H9 (cell line): ENCODE measurements around the gene XIRP1. TPM values are rescaled to one million over a fixed set of nuclear protein-coding genes. Genes with fewer than 3 reads are reported as not detected.
"Not testable (repeated sequence)": the region's sequence is repeated elsewhere in the genome, so short reads cannot be mapped to it uniquely, and the experiment has no call there.

Source experiments
- DNase-seq: peaks from one replicate; pipeline ENCODE4 v3.0.0-alpha.2; 2017
- H2AFZ ChIP-seq: one replicate; pipeline ENCODE4 v1.6.1; 2013; ENCODE audit warnings: mild to moderate bottlenecking, low read length, control low read depth, moderate library complexity
- H2AK5ac ChIP-seq: 2 replicates; pipeline ENCODE4 v1.6.1; 2013; ENCODE audit warnings: low read length, control low read depth, mixed read lengths; ENCODE audit not compliant: insufficient read length
- H2BK120ac ChIP-seq: one replicate; pipeline ENCODE4 v1.6.1; 2013; ENCODE audit warnings: low read depth, mild to moderate bottlenecking, low read length, control low read depth, inconsistent platforms; ENCODE audit not compliant: poor library complexity, severe bottlenecking
- H2BK12ac ChIP-seq: 2 replicates; pipeline ENCODE4 v1.6.1; 2013; ENCODE audit warnings: low read length, control low read depth, mixed read lengths, low read depth; ENCODE audit not compliant: insufficient read length
- H2BK15ac ChIP-seq: 2 replicates; pipeline ENCODE4 v1.6.1; 2013; ENCODE audit warnings: low read depth, low read length, control low read depth
- H2BK20ac ChIP-seq: one replicate; pipeline ENCODE4 v1.6.1; 2013; ENCODE audit warnings: low read depth, mild to moderate bottlenecking, low read length, control low read depth, inconsistent platforms; ENCODE audit not compliant: poor library complexity, severe bottlenecking
- H2BK5ac ChIP-seq: 2 replicates; pipeline ENCODE4 v1.6.1; 2013; ENCODE audit warnings: low read length, control low read depth, mixed read lengths; ENCODE audit not compliant: insufficient read length
- H3K14ac ChIP-seq: 2 replicates; pipeline ENCODE4 v1.6.1; 2013; ENCODE audit warnings: low read length, control low read depth; ENCODE audit not compliant: insufficient read depth
- H3K18ac ChIP-seq: 2 replicates; pipeline ENCODE4 v1.6.1; 2013; ENCODE audit warnings: low read depth, mild to moderate bottlenecking, mixed read lengths, low read length, control low read depth; ENCODE audit not compliant: insufficient read length
- H3K23ac ChIP-seq: 2 replicates; pipeline ENCODE4 v1.6.1; 2013; ENCODE audit warnings: low read length, control low read depth, mixed read lengths, low read depth; ENCODE audit not compliant: insufficient read length
- H3K23me2 ChIP-seq: 2 replicates; pipeline ENCODE4 v1.6.1; 2013; ENCODE audit warnings: low read depth, mild to moderate bottlenecking, mixed read lengths, low read length, control low read depth; ENCODE audit not compliant: insufficient read length, poor library complexity, severe bottlenecking
- H3K27ac ChIP-seq: 2 replicates; pipeline ENCODE4 v1.5.1; 2013; ENCODE audit warnings: low read length, control low read depth, mixed read lengths, low read depth; ENCODE audit not compliant: insufficient read length
- H3K27me3 ChIP-seq: 2 replicates; pipeline ENCODE4 v1.6.1; 2013; ENCODE audit warnings: low read length, control low read depth, inconsistent platforms; ENCODE audit not compliant: insufficient read depth
- H3K4ac ChIP-seq: 2 replicates; pipeline ENCODE4 v1.6.1; 2013; ENCODE audit warnings: low read depth, mild to moderate bottlenecking, control low read depth, inconsistent platforms, low read length, moderate library complexity
- H3K4me1 ChIP-seq: 2 replicates; pipeline ENCODE4 v1.6.1; 2013; ENCODE audit warnings: low read length, control low read depth, inconsistent platforms; ENCODE audit not compliant: insufficient read depth
- H3K4me2 ChIP-seq: 2 replicates; pipeline ENCODE4 v1.6.1; 2013; ENCODE audit warnings: low read length, control low read depth, mixed read lengths; ENCODE audit not compliant: insufficient read length, insufficient read depth
- H3K56ac ChIP-seq: 2 replicates; pipeline ENCODE4 v1.6.1; 2013; ENCODE audit warnings: low read depth, mild to moderate bottlenecking, mixed read lengths, low read length, control low read depth; ENCODE audit not compliant: insufficient read length
- H3K79me1 ChIP-seq: 2 replicates; pipeline ENCODE4 v1.6.1; 2013; ENCODE audit warnings: low read depth, mild to moderate bottlenecking, moderate library complexity, low read length, control low read depth, inconsistent platforms; ENCODE audit not compliant: insufficient read depth, poor library complexity, severe bottlenecking
- H3K79me2 ChIP-seq: 2 replicates; pipeline ENCODE4 v1.6.1; 2013; ENCODE audit warnings: low read length, control low read depth, inconsistent platforms; ENCODE audit not compliant: insufficient read depth
- H3K9ac ChIP-seq: 2 replicates; pipeline ENCODE4 v1.6.1; 2013; ENCODE audit warnings: low read length, control low read depth, mixed read lengths; ENCODE audit not compliant: insufficient read length; ENCODE audit errors: extremely low read depth
- H3K9me3 ChIP-seq: one replicate; pipeline ENCODE4 v1.6.1; 2013; ENCODE audit warnings: low read depth, low read length, inconsistent platforms; ENCODE audit not compliant: control insufficient read depth
- H3T11ph ChIP-seq: one replicate; pipeline ENCODE4 v1.6.1; 2013; ENCODE audit warnings: mild to moderate bottlenecking, low read length, control low read depth, inconsistent platforms
- H4K20me1 ChIP-seq: one replicate; pipeline ENCODE4 v1.6.1; 2013; ENCODE audit not compliant: control insufficient read depth, insufficient read length, insufficient read depth
- H4K5ac ChIP-seq: 2 replicates; pipeline ENCODE4 v1.6.1; 2013; ENCODE audit warnings: low read depth, mild to moderate bottlenecking, mixed read lengths, low read length, control low read depth; ENCODE audit not compliant: insufficient read length
- H4K8ac ChIP-seq: replicated peaks from 2 replicates; pipeline ENCODE4 v1.6.1; 2013; ENCODE audit warnings: low read length, control low read depth, mixed read lengths, low read depth; ENCODE audit not compliant: insufficient read length
- H4K91ac ChIP-seq: 2 replicates; pipeline ENCODE4 v1.6.1; 2013; ENCODE audit warnings: low read depth, mild to moderate bottlenecking, moderate library complexity, mixed read lengths, low read length, control low read depth; ENCODE audit not compliant: insufficient read length
- H3K27ac Mint-ChIP-seq, 3 experiments: 2 replicates in 2 of 3; 3 replicates in 1 of 3; pipeline ENCODE4 v1.8.0; 2020 to 2021; ENCODE audit warnings: mixed read lengths in 3 of 3, mild to moderate bottlenecking in 1 of 3, moderate library complexity in 1 of 3
- H3K27me3 Mint-ChIP-seq: 2 replicates; pipeline ENCODE4 v1.8.0; 2021; ENCODE audit warnings: low read depth, mild to moderate bottlenecking, moderate library complexity, mixed read lengths
- H3K36me3 Mint-ChIP-seq, 3 experiments: 2 replicates in 2 of 3; 3 replicates in 1 of 3; pipeline ENCODE4 v1.8.0; 2020 to 2021; ENCODE audit warnings: low read depth in 3 of 3, mixed read lengths in 3 of 3; ENCODE audit not compliant: insufficient read depth in 1 of 3
- H3K4me1 Mint-ChIP-seq, 2 experiments: 2 replicates each; pipeline ENCODE4 v1.8.0; 2020; ENCODE audit warnings: mixed read lengths in 2 of 2
- H3K4me3 Mint-ChIP-seq, 2 experiments: 2 replicates in 1 of 2; 3 replicates in 1 of 2; pipeline ENCODE4 v1.8.0; 2020 to 2021; ENCODE audit warnings: mild to moderate bottlenecking in 2 of 2, mixed read lengths in 2 of 2, moderate library complexity in 1 of 2
- H3K9me3 Mint-ChIP-seq, 2 experiments: 2 replicates in 1 of 2; 3 replicates in 1 of 2; pipeline ENCODE4 v1.8.0; 2020; ENCODE audit warnings: mild to moderate bottlenecking in 2 of 2, mixed read lengths in 2 of 2, moderate library complexity in 1 of 2
- WGBS: extraction: QIAGEN DNeasy Blood & Tissue Kit; methylation state at CpG from one replicate; pipeline ENCODE4 v1.1.7; 2013; ENCODE audit warnings: missing lambda C conversion rate, low lambda C conversion rate, mixed read lengths; ENCODE audit not compliant: insufficient read length; ENCODE audit errors: extremely low coverage; 5-methylcytosine and 5-hydroxymethylcytosine counted together
- total RNA-seq: library from RNA; stranded (reverse); gene quantifications from 2 replicates; pipeline ENCODE4 v1.2.1, GENCODE V29; 2021
- TF ChIP-seq, protein P1 (sequence below): fragments of 200-600 bp; sonication (generic); conservative IDR thresholded peaks from 3 replicates; pipeline ENCODE4 v1.8.0; 2021; ENCODE audit warnings: antibody characterized with exemption, mild to moderate bottlenecking

Gene XIRP1
- total RNA-seq, 1 experiment from 2014 or later: not detected

DNA sequence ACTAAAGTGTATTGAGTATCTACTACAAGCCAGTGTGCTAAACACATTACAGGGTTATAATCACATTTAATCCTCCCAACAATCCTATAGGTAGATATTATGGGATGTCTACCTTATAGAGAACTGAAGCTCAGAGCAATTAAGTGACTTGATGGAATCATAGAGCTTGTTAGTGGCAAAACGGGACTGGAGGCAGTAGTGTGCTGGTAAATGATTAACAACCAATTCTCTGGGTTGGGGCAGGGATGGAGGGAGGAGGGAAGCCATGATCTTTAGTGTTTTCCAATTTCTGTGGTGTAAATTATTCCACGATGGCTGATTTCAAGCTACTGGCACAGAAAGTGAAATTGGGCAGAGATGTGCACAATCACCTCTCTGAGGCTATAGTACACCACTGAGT is 20.5 kb downstream of the XIRP1 start:
- Histone ChIP-seq H3K9ac (no peak overlapping the region), H3K23ac (no peak overlapping the region), H2BK20ac (no peak overlapping the region), H2AK5ac (no peak overlapping the region), H3K23me2 (no peaks in the 10 kb centered on the region), H2BK12ac (no peak overlapping the region), H3K79me1 (no peaks in the 10 kb centered on the region), H3K4me1 (no peaks in the 10 kb centered on the region; the same call in 1 of the 2 replicates), H4K5ac (no peak overlapping the region), H4K8ac (no peak overlapping the region), H3K4me2 (no peak overlapping the region), H2BK5ac (no peak overlapping the region), H3K9me3 (no peaks in the 10 kb centered on the region), H3K27me3 (no peaks in the 10 kb centered on the region), H3K4ac (no peak overlapping the region), H3K79me2 (no peaks in the 10 kb centered on the region), H4K20me1 (no peaks in the 10 kb centered on the region), H3K14ac (no peak overlapping the region), H2BK120ac (no peak overlapping the region), H3K18ac (no peak overlapping the region), H2BK15ac (no peak overlapping the region), H3T11ph (no peak overlapping the region), H3K56ac (no peak overlapping the region), H3K27ac (no peak overlapping the region), H4K91ac (no peak overlapping the region), H2AFZ (no peak overlapping the region)
- Mint-ChIP-seq H3K4me3 (no peak overlapping the region), H3K27ac (no peak overlapping the region), H3K4me1 (peaks cover 14 to 16% of the 10 kb centered on the region in 2 experiments), H3K9me3 (peaks cover 6 to 10% of the 10 kb centered on the region in 2 experiments), H3K27me3 (peaks cover 4% of the 10 kb centered on the region), H3K36me3 (no peaks in the 10 kb centered on the region)
- no peak for DNase-seq
- TF ChIP-seq, protein P1, sequence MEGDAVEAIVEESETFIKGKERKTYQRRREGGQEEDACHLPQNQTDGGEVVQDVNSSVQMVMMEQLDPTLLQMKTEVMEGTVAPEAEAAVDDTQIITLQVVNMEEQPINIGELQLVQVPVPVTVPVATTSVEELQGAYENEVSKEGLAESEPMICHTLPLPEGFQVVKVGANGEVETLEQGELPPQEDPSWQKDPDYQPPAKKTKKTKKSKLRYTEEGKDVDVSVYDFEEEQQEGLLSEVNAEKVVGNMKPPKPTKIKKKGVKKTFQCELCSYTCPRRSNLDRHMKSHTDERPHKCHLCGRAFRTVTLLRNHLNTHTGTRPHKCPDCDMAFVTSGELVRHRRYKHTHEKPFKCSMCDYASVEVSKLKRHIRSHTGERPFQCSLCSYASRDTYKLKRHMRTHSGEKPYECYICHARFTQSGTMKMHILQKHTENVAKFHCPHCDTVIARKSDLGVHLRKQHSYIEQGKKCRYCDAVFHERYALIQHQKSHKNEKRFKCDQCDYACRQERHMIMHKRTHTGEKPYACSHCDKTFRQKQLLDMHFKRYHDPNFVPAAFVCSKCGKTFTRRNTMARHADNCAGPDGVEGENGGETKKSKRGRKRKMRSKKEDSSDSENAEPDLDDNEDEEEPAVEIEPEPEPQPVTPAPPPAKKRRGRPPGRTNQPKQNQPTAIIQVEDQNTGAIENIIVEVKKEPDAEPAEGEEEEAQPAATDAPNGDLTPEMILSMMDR: no peak
- WGBS: no CpG with 5 or more reads among the region's 2 CpGs

DNA sequence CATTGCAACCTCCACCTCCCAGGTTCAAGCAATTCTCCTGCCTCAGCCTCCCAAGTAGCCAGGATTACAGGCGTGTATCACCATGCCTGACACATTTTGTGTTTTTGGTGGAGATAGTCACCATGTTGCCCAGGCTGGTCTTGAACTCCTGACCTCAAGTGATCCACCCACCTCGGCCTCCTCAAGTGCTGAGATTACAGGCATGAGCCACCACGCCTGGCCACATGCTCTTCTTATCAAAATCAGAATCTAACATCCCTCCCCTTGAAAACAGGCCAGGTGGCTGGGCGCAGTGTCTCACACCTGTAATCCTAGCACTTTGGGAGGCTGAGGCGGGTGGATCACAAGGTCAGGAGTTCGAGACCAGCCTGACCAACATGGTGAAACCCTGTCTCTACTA is 21.5 kb downstream of the XIRP1 start:
- H3K79me1 ChIP-seq, H4K8ac ChIP-seq, H3K9me3 Mint-ChIP-seq, H2BK5ac ChIP-seq, H3K4me1 ChIP-seq, H4K91ac ChIP-seq, H3K79me2 ChIP-seq, H3K56ac ChIP-seq, H3K4ac ChIP-seq, H3K14ac ChIP-seq, H3K36me3 Mint-ChIP-seq, H3T11ph ChIP-seq, H2BK120ac ChIP-seq, H3K27me3 Mint-ChIP-seq, H3K27me3 ChIP-seq, H3K4me3 Mint-ChIP-seq, H3K4me2 ChIP-seq, DNase-seq, H2BK12ac ChIP-seq, H2BK15ac ChIP-seq, H3K27ac ChIP-seq, H3K23me2 ChIP-seq, H3K9ac ChIP-seq, H2AK5ac ChIP-seq, H3K23ac ChIP-seq, H3K9me3 ChIP-seq, H3K18ac ChIP-seq, H4K5ac ChIP-seq, H4K20me1 ChIP-seq, H2BK20ac ChIP-seq, H2AFZ ChIP-seq: not testable (repeated sequence)
- WGBS: no CpG with 5 or more reads among the region's 6 CpGs
- H3K4me1 Mint-ChIP-seq: peaks cover 16 to 21% of the 10 kb centered on the region in 2 experiments
- 0 out of 7 replicates have a peak overlapping the region, but pooled peaks of 1 of the 3 experiments have one; percentile 22 for H3K27ac Mint-ChIP-seq
